Measurements from ENCODE around the gene PSMD4. TPM values are rescaled to one million over a fixed set of nuclear protein-coding genes. Genes with fewer than 3 reads are reported as not detected.
A peak's percentile ranks its signal among the peaks of the same experiment; 100 is the strongest.
"Not testable (repeated sequence)": the region's sequence is repeated elsewhere in the genome, so short reads cannot be mapped to it uniquely, and the experiment has no call there.

The PSMD4 gene
- total and polyA plus RNA-seq, 2 experiments from 2014 or later = 107 to 161 TPM

- TF ChIP-seq EZH2phosphoT487 (IDR thresholded peaks at IDR 0.05; ENCODE audit: low read depth, severe bottlenecking, unreplicated experiment) = no peak
- TF ChIP-seq CTCF (IDR thresholded peaks at IDR 0.05; ENCODE audit: poor library complexity) = no peak
- no peak for TF ChIP-seq EZH2 (IDR thresholded peaks at IDR 0.05; ENCODE audit: borderline replicate concordance)
- H3K36me3 ChIP-seq (replicated peaks; ENCODE audit: insufficient read depth, low read depth) = no peaks in the 10 kb centered on the region
- H3K79me2 ChIP-seq = no peaks in the 10 kb centered on the region
- no peak for DNase-seq (ENCODE audit: low spot score)
- no peak overlapping the region for H2AFZ ChIP-seq
- no peaks in the 10 kb centered on the region for H3K27me3 ChIP-seq
- no peaks in the 10 kb centered on the region for H3K4me1 ChIP-seq (ENCODE audit: insufficient read depth)
- no peaks in the 10 kb centered on the region for H4K20me1 ChIP-seq (ENCODE audit: insufficient read depth, poor library complexity, severe bottlenecking)
- H3K4me2 ChIP-seq = no peak overlapping the region
- 84% methylated on average over 3 of the region's 3 CpGs for WGBS (ENCODE audit: low lambda C conversion rate, missing lambda C conversion rate)
- H3K27ac ChIP-seq = no peak overlapping the region
- H3K9me2 ChIP-seq (replicated peaks; ENCODE audit: insufficient read depth) = no peaks in the 10 kb centered on the region
- no peak overlapping the region for H3K4me3 ChIP-seq
- H3K9me3 ChIP-seq (ENCODE audit: low read depth) = no peaks in the 10 kb centered on the region
Measured at GRCh38 chr1:151273924-151274466, 19.5 kb downstream of the PSMD4 start.

GRCh38 chr1:151275341-151275740 lies 20.8 kb downstream of the PSMD4 start:
- not testable (repeated sequence) for H3K36me3 ChIP-seq (replicated peaks; ENCODE audit: insufficient read depth, low read depth); H2AFZ ChIP-seq; H3K4me3 ChIP-seq; DNase-seq (ENCODE audit: low spot score); H3K9me2 ChIP-seq (replicated peaks; ENCODE audit: insufficient read depth); H3K79me2 ChIP-seq; H3K4me2 ChIP-seq; H3K4me1 ChIP-seq (ENCODE audit: insufficient read depth); H4K20me1 ChIP-seq (ENCODE audit: insufficient read depth, poor library complexity, severe bottlenecking); H3K27ac ChIP-seq; H3K9me3 ChIP-seq (ENCODE audit: low read depth); H3K27me3 ChIP-seq
- 96% methylated on average over 5 of the region's 5 CpGs for WGBS (ENCODE audit: low lambda C conversion rate, missing lambda C conversion rate)

- H3K27ac ChIP-seq = no peak overlapping the region
- no peaks in the 10 kb centered on the region for H3K36me3 ChIP-seq (replicated peaks; ENCODE audit: insufficient read depth, low read depth)
- H3K4me1 ChIP-seq (ENCODE audit: insufficient read depth) = no peaks in the 10 kb centered on the region
- no peaks in the 10 kb centered on the region for H4K20me1 ChIP-seq (ENCODE audit: insufficient read depth, poor library complexity, severe bottlenecking)
- H2AFZ ChIP-seq = no peak overlapping the region
- H3K9me2 ChIP-seq (replicated peaks; ENCODE audit: insufficient read depth) = no peaks in the 10 kb centered on the region
- H3K79me2 ChIP-seq = no peaks in the 10 kb centered on the region
- no peak for TF ChIP-seq CTCF (IDR thresholded peaks at IDR 0.05; ENCODE audit: poor library complexity)
- TF ChIP-seq EZH2 (IDR thresholded peaks at IDR 0.05; ENCODE audit: borderline replicate concordance) = no peak
- TF ChIP-seq EZH2phosphoT487 (IDR thresholded peaks at IDR 0.05; ENCODE audit: low read depth, severe bottlenecking, unreplicated experiment) = no peak
- WGBS (ENCODE audit: low lambda C conversion rate, missing lambda C conversion rate) = 89% methylated on average over 2 of the region's 2 CpGs
- H3K9me3 ChIP-seq (ENCODE audit: low read depth) = no peaks in the 10 kb centered on the region
- no peak overlapping the region for H3K4me2 ChIP-seq
- no peak for DNase-seq (ENCODE audit: low spot score)
- no peak overlapping the region for H3K4me3 ChIP-seq
- H3K27me3 ChIP-seq = no peaks in the 10 kb centered on the region
Measured at GRCh38 chr1:151277249-151277648, 22.7 kb downstream of the PSMD4 start.

- Histone ChIP-seq H3K9me3 (ENCODE audit: low read depth) (no peaks in the 10 kb centered on the region), H3K4me1 (ENCODE audit: insufficient read depth) (peaks cover 12% of the 10 kb centered on the region), H3K27me3 (no peaks in the 10 kb centered on the region), H3K79me2 (peaks cover 37% of the 10 kb centered on the region), H3K27ac (peak overlapping the region; percentile 96), H3K9me2 (replicated peaks; ENCODE audit: insufficient read depth) (no peaks in the 10 kb centered on the region), H3K36me3 (replicated peaks; ENCODE audit: insufficient read depth, low read depth) (no peaks in the 10 kb centered on the region), H3K4me2 (peak overlapping the region; percentile 61), H2AFZ (peak overlapping the region; percentile 49), H4K20me1 (ENCODE audit: insufficient read depth, poor library complexity, severe bottlenecking) (peaks cover 6% of the 10 kb centered on the region), H3K4me3 (peak overlapping the region; percentile 29)
- WGBS (ENCODE audit: low lambda C conversion rate, missing lambda C conversion rate) = under 1% methylated on average over 44 of the region's 48 CpGs
- TF ChIP-seq EZH2phosphoT487 (IDR thresholded peaks at IDR 0.05; ENCODE audit: low read depth, severe bottlenecking, unreplicated experiment) (no peak), EZH2 (IDR thresholded peaks at IDR 0.05; ENCODE audit: borderline replicate concordance) (no peak), CTCF (IDR thresholded peaks at IDR 0.05; ENCODE audit: poor library complexity) (no peak)
- peak; percentile 97 for DNase-seq (ENCODE audit: low spot score)
Measured at GRCh38 chr1:151281225-151281968, 26.9 kb downstream of the PSMD4 start.
